Measurements from ENCODE around the gene MKKS.

MKKS gene

GRCh38 chr20:10357061-10357708 is 76.8 kb downstream of the MKKS start:
- DNase-seq (ENCODE audit: low spot score) = no peak
- ATAC-seq (ENCODE audit: low read depth) = no peak
- Histone ChIP-seq H3K27ac (ENCODE audit: poor library complexity, severe bottlenecking) (no peak overlapping the region), H3K27me3 (ENCODE audit: insufficient read depth, poor library complexity, severe bottlenecking) (no peaks in the 10 kb centered on the region), H3K4me1 (ENCODE audit: insufficient read depth, poor library complexity, severe bottlenecking) (peaks cover 5% of the 10 kb centered on the region), H3K4me3 (ENCODE audit: severe bottlenecking) (no peak overlapping the region), H3K9me3 (ENCODE audit: severe bottlenecking) (no peaks in the 10 kb centered on the region), H3K36me3 (ENCODE audit: low read depth) (no peaks in the 10 kb centered on the region)
- no peak for TF ChIP-seq CTCF (IDR thresholded peaks at IDR 0.05; ENCODE audit: poor library complexity, severe bottlenecking)

- Histone ChIP-seq H3K4me3 (ENCODE audit: severe bottlenecking) (no peak overlapping the region), H3K36me3 (ENCODE audit: low read depth) (no peaks in the 10 kb centered on the region), H3K27ac (ENCODE audit: poor library complexity, severe bottlenecking) (no peak overlapping the region), H3K27me3 (ENCODE audit: insufficient read depth, poor library complexity, severe bottlenecking) (no peaks in the 10 kb centered on the region), H3K4me1 (ENCODE audit: insufficient read depth, poor library complexity, severe bottlenecking) (peaks cover 9% of the 10 kb centered on the region), H3K9me3 (ENCODE audit: severe bottlenecking) (no peaks in the 10 kb centered on the region)
- ATAC-seq (ENCODE audit: low read depth) (no peak), DNase-seq (ENCODE audit: low spot score) (no peak)
- no peak for TF ChIP-seq CTCF (IDR thresholded peaks at IDR 0.05; ENCODE audit: poor library complexity, severe bottlenecking)
Observed at GRCh38 chr20:10356628-10357027, 77.4 kb downstream of the MKKS start.

- no peak for DNase-seq (ENCODE audit: low spot score)
- no peak overlapping the region for H3K4me3 ChIP-seq (ENCODE audit: severe bottlenecking)
- H3K36me3 ChIP-seq (ENCODE audit: low read depth) = no peaks in the 10 kb centered on the region
- peak overlapping the region; percentile 45 for H3K27ac ChIP-seq (ENCODE audit: poor library complexity, severe bottlenecking)
- H3K9me3 ChIP-seq (ENCODE audit: severe bottlenecking) = no peaks in the 10 kb centered on the region
- ATAC-seq (ENCODE audit: low read depth) = no peak
- H3K27me3 ChIP-seq (ENCODE audit: insufficient read depth, poor library complexity, severe bottlenecking) = no peaks in the 10 kb centered on the region
- peaks cover 18% of the 10 kb centered on the region for H3K4me1 ChIP-seq (ENCODE audit: insufficient read depth, poor library complexity, severe bottlenecking)
- no peak for TF ChIP-seq CTCF (IDR thresholded peaks at IDR 0.05; ENCODE audit: poor library complexity, severe bottlenecking)
Observed at GRCh38 chr20:10352934-10353824, 80.8 kb downstream of the MKKS start.
